GM18867 (cell line): ENCODE data around the gene RAB4B.
"Not testable (repeated sequence)": the region's sequence is repeated elsewhere in the genome, so short reads cannot be mapped to it uniquely, and the experiment has no call there.

Experiments
- ATAC-seq: cut with Tn5 transposase; IDR thresholded peaks from one replicate; pipeline ENCODE4 v1.9.1; 2021; ENCODE audit warnings: mild to moderate bottlenecking, moderate library complexity; ENCODE audit not compliant: unreplicated experiment

Gene RAB4B, protein sequence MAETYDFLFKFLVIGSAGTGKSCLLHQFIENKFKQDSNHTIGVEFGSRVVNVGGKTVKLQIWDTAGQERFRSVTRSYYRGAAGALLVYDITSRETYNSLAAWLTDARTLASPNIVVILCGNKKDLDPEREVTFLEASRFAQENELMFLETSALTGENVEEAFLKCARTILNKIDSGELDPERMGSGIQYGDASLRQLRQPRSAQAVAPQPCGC

DNA sequence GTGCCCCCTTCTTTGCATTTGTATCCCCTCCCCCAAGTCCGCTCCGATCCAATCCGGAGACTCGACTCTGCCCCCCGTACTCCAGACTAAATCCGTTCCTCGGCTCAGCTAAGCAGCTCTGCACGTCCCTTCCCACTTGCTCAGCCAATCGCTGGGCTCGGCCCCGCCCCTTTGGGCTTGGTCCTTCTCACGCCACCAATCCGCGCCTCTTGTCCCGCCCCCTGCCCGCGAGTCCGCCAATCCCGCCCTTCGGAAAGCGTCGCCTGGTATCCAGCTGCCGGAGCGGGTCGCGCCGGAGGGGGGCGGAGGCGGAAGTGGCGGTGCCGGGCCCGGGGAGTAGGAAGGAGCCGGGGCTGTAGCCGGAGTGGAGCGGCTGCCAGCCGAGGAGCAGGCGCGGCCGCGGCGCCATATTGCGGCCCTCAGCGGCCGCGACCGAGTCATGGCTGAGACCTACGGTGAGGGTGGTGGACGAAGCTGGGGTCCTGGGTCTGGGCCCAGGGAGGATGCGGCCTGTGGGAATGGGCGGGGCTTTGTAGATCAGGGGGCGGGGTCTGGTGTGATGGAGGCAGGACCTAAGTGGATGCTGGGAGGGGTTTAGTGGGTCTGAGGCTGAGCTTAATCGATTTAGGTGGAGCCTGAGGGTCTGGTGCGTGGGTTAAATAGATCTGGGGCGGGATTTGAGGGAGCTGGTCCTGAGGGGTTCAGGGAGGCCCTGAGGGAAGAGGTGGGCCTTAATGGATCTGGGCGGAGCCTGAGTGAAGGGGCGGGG is at the start of gene RAB4B:
Gene RAB4B, plus strand, starts transcription at position 311 of the 769 bp plus-strand sequence. Its CDS starts 129 bp downstream, at position 440.
- ATAC-seq: peak; percentile 62

DNA sequence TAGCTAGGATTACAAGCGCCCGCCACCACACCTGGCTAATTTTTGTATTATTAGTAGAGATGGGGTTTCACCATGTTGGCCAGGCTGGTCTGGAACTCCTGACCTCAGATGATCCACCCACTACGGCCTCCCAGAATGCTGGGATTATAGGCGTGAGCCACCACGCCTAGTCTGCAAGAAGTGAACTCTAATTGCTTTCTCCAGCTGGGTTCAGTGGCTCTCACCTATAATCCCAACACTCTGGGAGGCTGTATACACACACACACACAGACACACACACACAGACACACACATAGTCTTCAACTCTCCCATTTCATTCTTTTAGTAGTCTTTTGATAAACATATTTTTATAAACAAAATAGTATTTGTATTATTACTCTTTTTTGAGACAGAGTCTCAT is 48.0 kb upstream of the RAB4B start:
- not testable (repeated sequence) for ATAC-seq

DNA sequence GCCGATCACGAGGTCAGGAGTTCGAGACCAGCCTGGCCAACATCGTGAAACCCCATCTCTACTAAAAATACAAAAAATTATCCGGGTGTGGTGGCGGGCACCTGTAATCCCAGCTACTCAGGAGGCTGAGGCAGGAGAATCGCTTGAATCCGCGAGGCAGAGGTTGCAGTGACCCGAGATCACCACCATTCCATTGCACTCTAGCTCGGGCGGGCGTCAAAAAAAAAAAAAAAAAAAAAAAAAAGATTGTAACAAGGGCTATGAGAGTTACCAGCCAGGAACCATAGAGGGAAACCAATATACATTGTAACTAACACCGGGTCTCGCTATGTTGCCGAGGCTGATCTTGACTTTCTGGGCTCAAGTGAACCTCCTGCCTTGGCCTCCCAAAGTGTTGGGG is 45.7 kb upstream of the RAB4B start:
- ATAC-seq: not testable (repeated sequence)

DNA sequence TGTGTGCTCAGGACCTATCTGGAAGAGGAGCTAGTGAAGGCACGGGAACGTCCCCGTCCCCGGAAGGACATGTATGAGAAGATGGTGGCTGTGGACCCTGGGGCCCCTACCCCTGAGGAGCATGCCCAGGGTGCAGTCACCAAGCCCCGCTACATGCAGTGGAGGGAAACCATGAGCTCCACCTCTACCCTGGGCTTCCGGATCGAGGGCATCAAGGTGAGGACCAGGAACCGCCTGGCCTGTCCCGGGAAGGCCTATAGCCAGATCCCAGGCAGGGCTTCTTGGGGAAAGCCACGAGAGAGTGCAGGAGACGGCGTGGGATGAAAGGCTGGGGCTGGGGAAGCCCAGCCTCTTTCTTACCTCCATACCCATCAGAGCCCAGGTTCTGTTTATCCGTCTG is 44.9 kb upstream of the RAB4B start:
- no peak for ATAC-seq

DNA sequence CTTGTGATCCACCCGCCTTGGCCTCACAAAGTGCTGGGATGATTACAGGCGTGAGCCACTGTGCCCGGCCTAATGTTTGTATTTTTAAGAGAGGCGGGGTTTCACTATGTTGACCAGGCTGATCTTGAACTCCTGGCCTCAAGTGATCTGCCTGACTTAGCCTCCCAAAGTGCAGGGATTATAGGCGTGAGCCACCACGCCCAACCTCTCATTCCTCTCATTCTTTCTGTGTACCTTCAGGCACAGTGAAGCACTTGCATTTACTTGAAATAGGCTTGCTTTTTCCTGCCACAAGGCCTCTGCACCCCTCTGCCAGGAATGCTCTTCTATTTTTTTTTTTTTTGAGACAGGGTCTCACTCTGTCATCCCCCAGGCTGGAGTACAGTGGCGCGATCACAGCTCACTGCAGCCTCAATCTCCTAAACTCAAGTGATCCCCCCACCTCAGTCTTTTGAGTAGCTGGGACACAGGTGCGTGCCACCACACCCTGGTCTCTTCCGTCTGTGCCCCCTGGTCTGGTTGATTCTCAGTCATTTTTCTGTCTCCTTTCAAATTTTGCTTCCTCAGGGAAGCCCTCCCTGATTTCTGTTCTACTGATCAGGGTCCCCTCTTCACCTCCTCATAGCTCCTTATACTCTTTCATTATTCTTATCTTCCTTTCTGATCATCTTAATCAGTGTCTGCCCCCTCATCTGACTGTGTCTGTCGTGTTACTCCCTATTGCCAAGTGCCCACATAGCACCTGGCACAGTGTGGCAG is 42.9 kb upstream of the RAB4B start:
- ATAC-seq: no peak

DNA sequence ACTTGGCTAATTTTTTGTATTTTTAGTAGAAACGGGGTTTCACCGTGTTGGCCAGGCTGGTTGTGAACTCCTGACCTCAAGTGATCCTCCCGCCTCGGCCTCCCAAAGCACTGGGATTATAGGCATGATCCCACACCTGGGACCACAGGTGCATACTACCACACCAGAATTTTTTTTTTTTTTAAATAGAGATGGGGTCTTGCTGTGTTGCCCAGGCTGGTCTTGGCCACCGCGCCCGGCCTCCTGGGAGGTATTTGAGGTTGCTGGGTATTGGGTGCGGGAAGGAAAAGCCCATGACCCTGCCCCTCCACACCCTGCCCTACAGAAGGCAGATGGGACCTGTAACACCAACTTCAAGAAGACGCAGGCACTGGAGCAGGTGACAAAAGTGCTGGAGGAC is 41.4 kb upstream of the RAB4B start:
- ATAC-seq: no peak

DNA sequence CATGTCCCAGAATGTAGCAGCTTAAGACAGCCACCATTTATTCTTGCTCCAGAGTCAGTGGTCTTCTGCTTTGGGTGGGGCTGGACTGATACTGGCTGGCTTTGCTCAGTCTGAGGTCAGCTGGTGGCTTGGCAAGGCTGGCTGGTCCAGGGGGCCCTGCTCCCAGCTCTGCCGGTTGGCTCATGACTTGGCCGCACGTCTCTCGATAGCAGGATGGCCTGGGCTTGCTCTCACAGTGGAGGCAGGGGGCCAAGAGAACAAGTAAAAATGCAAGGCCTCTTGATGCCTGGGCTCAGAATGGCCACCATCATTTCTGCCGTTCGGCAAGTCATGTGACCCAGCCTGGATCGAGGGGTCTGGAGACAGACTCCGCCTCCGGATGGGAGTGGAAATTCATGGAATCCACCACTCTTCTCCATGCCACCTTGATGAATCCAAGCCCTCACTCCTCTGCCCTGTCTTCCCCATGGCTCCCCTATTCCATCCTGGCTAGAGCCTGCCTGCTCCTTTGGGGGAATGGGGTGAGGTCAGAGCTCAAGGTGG is 40.9 kb upstream of the RAB4B start:
- no peak for ATAC-seq

DNA sequence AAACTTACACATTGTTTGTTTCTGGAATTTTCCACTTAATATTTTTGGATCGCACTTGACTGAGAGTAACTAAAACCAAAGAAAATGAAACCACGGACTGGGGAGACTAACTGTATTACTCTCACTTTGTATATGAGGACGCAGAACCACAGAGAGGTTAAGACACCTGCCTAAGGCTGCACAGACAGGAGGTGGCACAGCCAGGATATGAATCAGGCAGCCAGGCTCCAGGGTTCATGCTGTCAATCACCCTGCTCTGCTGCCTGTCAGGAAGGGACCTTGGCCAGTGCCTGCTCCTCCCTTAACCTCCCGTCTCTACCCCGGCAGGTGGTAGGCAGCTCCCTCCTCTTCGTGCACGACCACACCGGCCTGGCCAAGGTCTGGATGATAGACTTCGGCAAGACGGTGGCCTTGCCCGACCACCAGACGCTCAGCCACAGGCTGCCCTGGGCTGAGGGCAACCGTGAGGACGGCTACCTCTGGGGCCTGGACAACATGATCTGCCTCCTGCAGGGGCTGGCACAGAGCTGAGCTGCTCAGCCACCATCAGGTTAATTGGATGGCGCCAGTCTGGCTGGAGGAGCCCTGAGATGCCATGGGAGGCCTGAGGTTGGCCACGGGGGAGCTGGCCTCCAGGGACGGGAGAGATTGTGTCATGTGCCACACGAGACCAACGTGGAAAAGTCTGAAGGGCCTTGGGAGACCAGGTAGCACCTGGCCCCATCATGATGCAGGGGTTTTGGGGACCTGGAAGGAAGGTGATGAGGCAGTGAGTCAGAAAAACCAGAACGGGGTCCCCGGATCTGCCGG is 38.8 kb upstream of the RAB4B start:
- no peak for ATAC-seq

DNA sequence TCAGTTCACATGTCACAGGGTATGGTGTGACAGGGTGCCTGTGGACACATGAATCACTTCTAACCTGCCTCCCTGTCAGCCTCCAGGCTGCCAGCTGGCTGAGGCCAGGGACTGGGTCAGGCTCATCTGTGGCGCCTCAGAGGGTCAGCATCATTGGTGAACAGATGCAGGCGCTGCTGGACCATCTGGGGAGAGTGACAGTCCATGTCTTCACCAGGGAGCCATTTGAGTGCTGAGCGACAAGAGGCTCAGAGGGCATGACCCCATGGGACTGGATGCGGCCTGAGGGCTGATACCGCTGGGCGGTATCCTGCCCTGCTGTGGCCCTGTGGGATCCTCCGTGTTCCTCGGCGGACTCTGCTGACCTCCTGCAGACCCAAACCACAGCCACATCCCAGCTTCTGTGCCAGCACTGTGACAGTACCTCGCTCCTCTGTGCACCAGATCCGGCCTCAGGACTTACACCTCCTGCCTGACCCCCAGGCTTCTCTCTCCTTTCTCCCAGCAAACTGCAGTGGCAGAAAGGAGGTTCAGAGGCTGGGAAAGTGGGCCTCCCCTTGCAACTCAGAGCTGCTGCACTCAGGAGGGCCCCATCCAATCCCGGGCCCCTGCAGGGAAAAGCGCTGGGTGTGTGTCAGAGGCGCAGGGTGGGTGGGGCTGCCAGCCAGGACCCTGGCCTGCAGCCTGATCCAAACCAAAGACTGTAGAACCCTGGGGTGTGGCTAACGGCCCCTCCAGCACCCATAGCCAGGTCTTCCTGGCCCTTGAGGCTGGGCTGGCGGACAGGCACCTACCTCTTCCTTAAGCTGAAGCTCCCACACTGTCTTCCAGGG is 38.0 kb upstream of the RAB4B start:
- ATAC-seq: no peak

DNA sequence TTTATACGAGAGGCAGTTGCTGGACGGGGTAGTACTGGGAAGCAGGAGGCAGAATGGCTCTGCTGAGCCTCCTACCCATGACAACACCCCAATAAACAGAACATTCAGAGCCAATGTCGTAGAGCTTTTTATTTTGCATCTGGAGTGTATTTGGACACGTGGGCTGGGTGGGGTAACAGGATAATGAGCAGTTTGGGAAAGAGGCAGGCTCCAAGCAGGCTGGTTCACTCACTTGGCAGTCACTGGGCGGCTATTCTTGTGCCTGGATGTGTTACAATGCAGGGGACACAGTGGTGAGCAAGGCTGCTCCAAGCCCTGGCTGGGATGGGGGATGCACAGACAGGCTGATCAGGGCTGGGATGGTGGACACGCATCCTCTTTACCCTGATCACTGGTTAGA is 37.3 kb upstream of the RAB4B start:
- ATAC-seq: no peak

DNA sequence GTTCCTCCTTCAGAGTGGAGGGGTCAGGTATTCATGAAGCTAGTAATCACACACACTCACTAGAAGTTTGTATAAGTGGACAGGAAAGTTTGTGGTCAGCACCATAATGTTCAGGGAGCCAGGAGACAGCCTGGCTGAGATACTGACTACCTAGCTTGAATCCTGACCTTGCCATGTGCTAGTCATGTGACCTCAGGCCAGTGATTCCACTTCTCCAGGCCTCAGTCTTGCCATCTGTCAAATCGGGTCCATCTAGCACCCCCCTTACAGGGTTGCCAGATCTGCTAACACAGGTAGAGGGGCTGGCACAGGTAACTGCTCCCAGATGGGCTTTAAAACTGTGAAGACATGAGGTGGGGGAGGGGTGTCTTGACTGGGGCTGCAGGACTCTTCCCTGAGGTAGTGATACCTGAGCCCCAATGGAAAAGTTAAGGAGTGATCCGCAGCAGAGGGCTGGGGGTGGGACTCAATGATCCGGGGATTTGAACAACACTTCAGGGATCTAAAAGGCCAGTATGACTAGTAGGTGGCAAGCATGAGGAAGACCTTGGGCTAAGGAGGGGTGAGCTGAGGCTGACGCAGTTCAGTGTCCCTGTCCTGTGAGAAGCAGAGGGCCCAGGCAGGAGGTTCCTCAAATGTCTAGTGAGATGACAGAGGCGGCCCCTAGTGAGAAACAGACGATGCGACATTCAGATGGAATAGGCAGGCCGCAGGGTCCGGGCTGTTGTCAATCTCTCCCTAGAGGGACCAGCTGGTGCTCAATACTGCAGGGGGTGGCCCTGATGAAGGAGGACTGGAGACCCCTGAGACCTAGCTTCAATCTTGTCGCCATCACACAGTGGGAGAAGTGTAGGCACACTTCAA is 36.3 kb upstream of the RAB4B start:
- ATAC-seq: no peak

DNA sequence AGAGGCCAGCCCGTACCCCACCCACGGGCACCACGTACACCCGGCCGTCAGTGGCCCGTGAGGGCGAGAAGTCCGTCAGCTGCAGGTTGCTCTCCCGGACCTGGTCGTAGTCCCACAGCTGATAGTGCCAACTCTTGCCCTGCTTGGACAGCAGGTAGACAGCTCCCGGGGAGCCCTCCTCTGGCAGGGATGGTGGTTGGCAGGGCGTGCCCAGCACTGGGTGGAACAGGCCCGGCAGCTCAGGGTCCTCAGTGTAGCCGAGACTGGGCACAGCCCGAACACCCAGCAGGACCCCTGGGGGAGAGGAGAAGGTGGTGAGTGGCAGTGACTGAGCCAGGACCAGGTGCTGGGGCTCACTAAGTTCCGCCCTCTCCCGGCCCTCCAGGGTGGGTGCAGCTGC is 35.6 kb upstream of the RAB4B start:
- no peak for ATAC-seq

DNA sequence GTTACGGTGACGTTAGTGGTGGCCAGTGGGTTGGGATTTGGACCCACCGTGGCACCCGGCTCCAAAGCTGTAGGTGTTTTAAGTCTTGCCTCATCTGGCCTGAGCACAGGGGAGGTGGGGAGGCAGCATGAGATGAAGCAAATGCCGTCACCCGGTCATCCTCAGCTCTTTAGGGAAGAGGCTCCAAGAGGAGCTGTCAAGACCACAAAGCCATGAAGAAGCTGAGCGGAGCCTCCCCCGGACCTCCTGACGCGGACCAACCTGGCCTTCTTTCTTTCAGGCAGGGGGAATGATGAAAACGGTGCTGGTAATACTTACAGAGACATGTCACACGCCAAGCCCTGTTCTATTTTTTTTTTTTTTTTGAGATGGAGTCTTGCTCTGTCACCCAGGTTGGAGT is 35.2 kb upstream of the RAB4B start:
- no peak for ATAC-seq

DNA sequence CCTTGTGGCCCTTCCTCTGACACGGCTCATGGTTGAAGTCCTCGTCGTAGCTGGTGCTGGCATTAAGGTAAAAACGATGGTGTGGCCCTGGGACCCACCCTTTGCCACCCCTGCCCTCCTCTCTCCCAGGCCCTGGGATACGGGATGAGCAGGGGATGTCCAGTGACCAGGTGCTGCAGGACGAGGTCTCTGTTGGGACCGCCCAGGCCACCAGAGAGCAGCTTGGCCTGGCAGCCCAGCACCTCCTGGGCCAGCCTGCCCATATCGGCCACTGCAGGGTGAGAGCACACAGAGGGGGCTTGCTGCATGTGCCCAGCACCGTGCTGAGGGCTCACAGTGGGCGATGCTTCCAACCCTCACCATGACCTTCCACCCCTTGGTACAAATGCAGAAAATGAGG is 34.1 kb upstream of the RAB4B start:
- no peak for ATAC-seq

DNA sequence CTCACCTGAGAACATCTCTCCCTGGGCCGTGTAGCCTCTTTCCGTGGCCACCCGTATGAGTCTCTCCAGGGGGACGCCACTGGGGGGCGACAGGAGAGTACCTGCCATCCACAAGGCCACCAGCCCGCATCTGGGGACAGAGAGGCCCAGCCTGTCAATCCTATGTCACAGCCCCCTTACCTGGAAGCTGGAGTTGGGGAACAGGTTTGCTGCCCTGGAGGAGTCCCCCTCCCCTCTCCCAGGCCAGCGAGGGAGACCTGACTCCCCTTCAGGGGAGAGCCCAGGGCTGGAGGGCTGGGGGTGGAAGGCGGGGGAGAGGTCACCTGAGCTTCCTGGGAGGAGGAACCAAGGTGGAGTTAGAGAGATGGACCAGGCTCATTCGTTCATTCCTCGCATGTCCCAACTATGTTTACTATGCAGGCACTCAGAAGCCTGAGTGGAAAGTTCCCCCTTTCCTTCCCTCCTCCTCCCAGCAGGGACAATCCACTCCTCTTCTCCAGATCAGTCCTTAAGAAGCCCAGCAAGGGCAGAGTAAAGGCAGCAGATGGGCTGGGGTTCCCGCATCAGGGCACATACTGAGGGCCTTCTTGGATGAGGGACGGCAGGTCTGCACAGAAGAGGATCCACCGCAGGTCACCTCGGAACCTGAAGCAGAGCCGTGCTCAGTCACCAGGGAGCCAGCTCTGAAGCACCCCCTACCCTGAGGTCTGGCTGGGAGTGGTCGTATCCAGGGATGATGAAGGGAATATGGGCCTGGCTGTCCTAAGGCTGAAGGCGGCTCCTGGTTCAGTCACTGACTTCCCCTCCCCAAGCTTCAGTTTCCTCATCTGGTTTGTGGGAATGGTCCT is 33.3 kb upstream of the RAB4B start:
- ATAC-seq: no peak

DNA sequence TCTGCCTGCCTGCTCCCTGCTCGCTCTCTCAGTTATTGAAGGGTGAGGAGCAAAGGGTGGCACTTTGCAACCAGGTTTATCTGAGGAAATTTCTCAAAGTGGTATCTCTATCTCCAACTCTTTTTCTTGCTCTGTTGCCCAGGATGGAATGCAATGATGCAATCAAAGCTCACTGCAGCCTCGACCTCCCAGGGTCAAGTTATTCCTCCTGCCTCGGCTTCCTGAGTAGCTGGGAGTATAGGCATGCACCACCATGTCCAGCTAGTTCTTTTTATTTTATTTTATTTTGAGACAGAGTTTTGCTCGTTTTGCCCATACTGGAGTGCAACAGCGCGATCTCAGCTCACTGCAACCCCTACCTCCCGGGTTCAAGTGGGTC is 32.7 kb upstream of the RAB4B start:
- ATAC-seq: no peak

DNA sequence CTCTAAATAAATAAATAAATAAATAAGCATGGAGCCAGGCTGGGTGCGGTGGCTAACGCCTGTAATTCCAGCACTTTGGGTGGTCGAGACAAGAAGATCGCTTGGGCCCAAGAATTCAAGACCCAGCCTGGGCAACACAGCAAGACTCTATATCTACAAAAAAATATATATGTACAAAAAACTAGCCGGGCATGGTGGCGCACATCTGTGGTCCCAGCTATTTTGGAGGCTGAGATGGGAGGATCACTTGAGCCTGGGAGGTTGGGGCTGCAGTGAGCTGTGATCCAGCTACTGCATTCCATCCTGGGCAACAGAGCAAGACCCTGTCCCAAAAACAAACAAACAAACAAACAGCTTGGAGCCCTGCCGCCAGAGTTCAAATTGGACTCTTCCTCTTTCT is 30.5 kb upstream of the RAB4B start:
- ATAC-seq: no peak
